ENCODE data around the gene RTN4. TPM values are rescaled to one million over a fixed set of nuclear protein-coding genes. Genes with fewer than 3 reads are reported as not detected.

Gene RTN4
- total RNA-seq, 1 experiment from 2014 or later, result 164 TPM

GRCh38 chr2:54940723-54941122 lies 109.5 kb downstream of the RTN4 start:
- H3K36me3 ChIP-seq, result no peaks in the 10 kb centered on the region
- no peak overlapping the region for H3K4me3 ChIP-seq
- no peak for DNase-seq
- H3K27me3 ChIP-seq, result no peaks in the 10 kb centered on the region
- H3K27ac ChIP-seq, result no peak overlapping the region
- H3K4me1 ChIP-seq, result no peaks in the 10 kb centered on the region
- no peaks in the 10 kb centered on the region for H3K9me3 ChIP-seq (replicated peaks)

GRCh38 chr2:54939446-54940118 lies 110.7 kb downstream of the RTN4 start:
- no peaks in the 10 kb centered on the region for H3K4me1 ChIP-seq
- peak; percentile 24 to 31 for DNase-seq

GRCh38 chr2:54936766-54937165 lies 113.5 kb downstream of the RTN4 start:
- no peak overlapping the region for H3K4me3 ChIP-seq
- H3K9me3 ChIP-seq (replicated peaks), result no peaks in the 10 kb centered on the region
- DNase-seq, result no peak
- H3K36me3 ChIP-seq, result no peaks in the 10 kb centered on the region
- no peaks in the 10 kb centered on the region for H3K4me1 ChIP-seq
- peaks cover 2% of the 10 kb centered on the region; the same call in 1 of the 2 replicates for H3K27me3 ChIP-seq
- H3K27ac ChIP-seq, result no peak overlapping the region

More at GRCh38 chr2:54939446-54940118, 110.7 kb downstream of the RTN4 start:
- no peaks in the 10 kb centered on the region for H3K9me3 ChIP-seq (replicated peaks)
- no peaks in the 10 kb centered on the region for H3K27me3 ChIP-seq
- no peak overlapping the region for H3K27ac ChIP-seq
- no peaks in the 10 kb centered on the region for H3K36me3 ChIP-seq
- H3K4me3 ChIP-seq, result no peak overlapping the region

GRCh38 chr2:54935389-54935788 lies 114.9 kb downstream of the RTN4 start:
- Histone ChIP-seq H3K36me3 (no peaks in the 10 kb centered on the region), H3K27ac (no peak overlapping the region), H3K4me3 (no peak overlapping the region), H3K27me3 (peaks cover 2% of the 10 kb centered on the region; the same call in 1 of the 2 replicates), H3K9me3 (replicated peaks) (no peaks in the 10 kb centered on the region), H3K4me1 (no peaks in the 10 kb centered on the region)
- DNase-seq, result no peak

- Histone ChIP-seq H3K4me3 (no peak overlapping the region), H3K27ac (no peak overlapping the region)
Measured at GRCh38 chr2:54931473-54931872, 118.8 kb downstream of the RTN4 start.

GRCh38 chr2:54928719-54929118 lies 121.5 kb downstream of the RTN4 start:
- Histone ChIP-seq H3K36me3 (no peaks in the 10 kb centered on the region), H3K27ac (no peak overlapping the region), H3K27me3 (peaks cover 2% of the 10 kb centered on the region; the same call in 1 of the 2 replicates), H3K4me3 (no peak overlapping the region), H3K9me3 (replicated peaks) (no peaks in the 10 kb centered on the region), H3K4me1 (no peaks in the 10 kb centered on the region)
- DNase-seq, result no peak

More at GRCh38 chr2:54931473-54931872, 118.8 kb downstream of the RTN4 start:
- DNase-seq, result no peak
- H3K9me3 ChIP-seq (replicated peaks), result no peaks in the 10 kb centered on the region
- peaks cover 2% of the 10 kb centered on the region; the same call in 1 of the 2 replicates for H3K27me3 ChIP-seq
- no peaks in the 10 kb centered on the region for H3K4me1 ChIP-seq
- H3K36me3 ChIP-seq, result no peaks in the 10 kb centered on the region

- Histone ChIP-seq H3K36me3 (no peaks in the 10 kb centered on the region), H3K4me1 (no peaks in the 10 kb centered on the region), H3K27me3 (no peaks in the 10 kb centered on the region), H3K9me3 (replicated peaks) (no peaks in the 10 kb centered on the region), H3K4me3 (no peak overlapping the region), H3K27ac (no peak overlapping the region)
- no peak for DNase-seq
Measured at GRCh38 chr2:54927751-54928615, 122.3 kb downstream of the RTN4 start.

- Histone ChIP-seq H3K27ac (no peak overlapping the region), H3K4me1 (no peaks in the 10 kb centered on the region), H3K4me3 (no peak overlapping the region), H3K27me3 (no peaks in the 10 kb centered on the region), H3K36me3 (no peaks in the 10 kb centered on the region), H3K9me3 (replicated peaks) (no peaks in the 10 kb centered on the region)
- no peak for DNase-seq
Measured at GRCh38 chr2:54927085-54927750, 123.0 kb downstream of the RTN4 start.

GRCh38 chr2:54925022-54925421 lies 125.2 kb downstream of the RTN4 start:
- Histone ChIP-seq H3K4me1 (no peaks in the 10 kb centered on the region), H3K9me3 (replicated peaks) (peaks cover 5% of the 10 kb centered on the region), H3K4me3 (no peak overlapping the region), H3K27me3 (no peaks in the 10 kb centered on the region), H3K27ac (no peak overlapping the region), H3K36me3 (no peaks in the 10 kb centered on the region)
- DNase-seq, result no peak

GRCh38 chr2:54924121-54924520 lies 126.1 kb downstream of the RTN4 start:
- H3K9me3 ChIP-seq (replicated peaks), result peaks cover 5% of the 10 kb centered on the region
- H3K36me3 ChIP-seq, result no peaks in the 10 kb centered on the region
- H3K27me3 ChIP-seq, result no peaks in the 10 kb centered on the region
- no peak overlapping the region for H3K27ac ChIP-seq
- no peaks in the 10 kb centered on the region for H3K4me1 ChIP-seq
- no peak for DNase-seq
- H3K4me3 ChIP-seq, result no peak overlapping the region

Other genes with a start within 250 kb of the RTN4 start
- gene CLHC1, start 181.8 kb upstream of the RTN4 start, total RNA-seq (2014; rRNA removed; shearing (Covaris generic)), result 10.5 and 11.3 TPM in 2 replicates
- gene RPS27A, start 182.2 kb upstream of the RTN4 start, total RNA-seq (2014; rRNA removed; shearing (Covaris generic)), result 2,778 and 2,978 TPM in 2 replicates
- gene MTIF2, start 218.8 kb upstream of the RTN4 start, total RNA-seq (2014; rRNA removed; shearing (Covaris generic)), result 55.0 and 60.5 TPM in 2 replicates